IMR-90 (cell line): ENCODE results near the gene TRIO. TPM values are rescaled to one million over a fixed set of nuclear protein-coding genes. Genes with fewer than 3 reads are reported as not detected.

Experiments used
- ATAC-seq: fragments of 200-7000 bp; cut with Tn5 transposase; 2 replicates; pipeline ENCODE4 v1.9.1; 2020; ENCODE audit warnings: low read depth, mild to moderate bottlenecking, moderate library complexity
- BruUV-seq: library from RNA; stranded (reverse); fragments of 400-500 nt; replicated peaks from 2 replicates; lab custom pipeline; 2021; lab: Mats Ljungman, UMichigan
- CTCF ChIA-PET: fragments of 300-600 bp; formaldehyde crosslinking; extraction: SDS; loops from one replicate; lab custom pipeline; 2021; ENCODE audit warnings: antibody characterized with exemption; lab: Yijun Ruan, JAX
- POLR2A ChIA-PET: fragments of 300-600 bp; sonication (Branson Sonifier 250); formaldehyde crosslinking; loops from one replicate; lab custom pipeline; 2022; ENCODE audit warnings: antibody characterized with exemption; ENCODE audit not compliant: unreplicated experiment; lab: Charles Lee
- DNase-seq: peaks from one replicate; pipeline ENCODE4 v3.0.0; 2013
- H2AFZ ChIP-seq: replicated peaks from 2 replicates; pipeline ENCODE3; 2013; ENCODE audit warnings: low read length, mild to moderate bottlenecking; ENCODE audit not compliant: poor library complexity
- H2AK5ac ChIP-seq: 2 replicates; pipeline ENCODE4 v1.6.1; 2013; ENCODE audit warnings: low read depth, low read length, inconsistent platforms
- H2AK9ac ChIP-seq: replicated peaks from 2 replicates; pipeline ENCODE3; 2013; ENCODE audit warnings: mild to moderate bottlenecking, low read depth, low read length, moderate library complexity; ENCODE audit not compliant: poor library complexity
- H2BK120ac ChIP-seq: 2 replicates; pipeline ENCODE4 v1.6.1; 2013; ENCODE audit warnings: low read depth, low read length, inconsistent platforms
- H2BK15ac ChIP-seq: 3 replicates; pipeline ENCODE4 v1.6.1; 2013; ENCODE audit warnings: low read depth, low read length, inconsistent platforms
- H2BK20ac ChIP-seq: 2 replicates; pipeline ENCODE4 v1.6.1; 2013; ENCODE audit warnings: low read depth, mild to moderate bottlenecking, inconsistent platforms, low read length, moderate library complexity
- H2BK5ac ChIP-seq: 2 replicates; pipeline ENCODE4 v1.6.1; 2013; ENCODE audit warnings: mild to moderate bottlenecking, low read depth, low read length, inconsistent platforms; ENCODE audit not compliant: poor library complexity, severe bottlenecking
- H3K14ac ChIP-seq: replicated peaks from 2 replicates; pipeline ENCODE4 v1.6.1; 2013; ENCODE audit warnings: low read depth, low read length, inconsistent platforms
- H3K18ac ChIP-seq: 2 replicates; pipeline ENCODE4 v1.6.1; 2013; ENCODE audit warnings: low read depth, low read length, control low read depth
- H3K23ac ChIP-seq: 2 replicates; pipeline ENCODE4 v1.6.1; 2013; ENCODE audit warnings: low read depth, low read length, inconsistent platforms
- H3K27ac ChIP-seq: 2 replicates; pipeline ENCODE4 v1.5.1; 2013; ENCODE audit warnings: mild to moderate bottlenecking, control low read depth, low read length; ENCODE audit not compliant: insufficient read depth
- H3K27me3 ChIP-seq: 2 replicates; pipeline ENCODE4 v1.6.1; 2013; ENCODE audit warnings: low read length; ENCODE audit not compliant: control insufficient read depth, insufficient read depth
- H3K36me3 ChIP-seq: 2 replicates; pipeline ENCODE4 v1.6.1; 2013; ENCODE audit warnings: low read length, mixed read lengths; ENCODE audit not compliant: control insufficient read depth, insufficient read depth
- H3K4ac ChIP-seq: 2 replicates; pipeline ENCODE4 v1.6.1; 2013; ENCODE audit warnings: low read depth, low read length, inconsistent platforms
- H3K4me1 ChIP-seq: 2 replicates; pipeline ENCODE4 v1.6.1; 2013; ENCODE audit warnings: low read length, mixed read lengths; ENCODE audit not compliant: control insufficient read depth, insufficient read depth
- H3K4me2 ChIP-seq: 2 replicates; pipeline ENCODE4 v1.6.1; 2013; ENCODE audit warnings: low read depth, mild to moderate bottlenecking, control low read depth, low read length, moderate library complexity
- H3K4me3 ChIP-seq: 2 replicates; pipeline ENCODE4 v1.5.1; 2013; ENCODE audit warnings: low read depth, mild to moderate bottlenecking, control low read depth, low read length, moderate library complexity; ENCODE audit not compliant: insufficient read depth
- H3K56ac ChIP-seq: 2 replicates; pipeline ENCODE4 v1.6.1; 2013; ENCODE audit warnings: low read length, inconsistent platforms; ENCODE audit not compliant: insufficient read depth; ENCODE audit errors: extremely low read depth
- H3K79me1 ChIP-seq, 2 experiments: 2 replicates each; pipeline ENCODE4 v1.6.1; 2013; ENCODE audit warnings: low read length in 2 of 2, inconsistent platforms in 1 of 2, low read depth in 1 of 2
- H3K9ac ChIP-seq: 2 replicates; pipeline ENCODE4 v1.6.1; 2013; ENCODE audit warnings: low read depth, low read length, control low read depth
- H3K9me1 ChIP-seq: 2 replicates; pipeline ENCODE4 v1.6.1; 2013; ENCODE audit warnings: low read length, inconsistent platforms; ENCODE audit not compliant: insufficient read depth
- H3K9me3 ChIP-seq: 2 replicates; pipeline ENCODE4 v1.6.1; 2013; ENCODE audit warnings: low read length; ENCODE audit not compliant: control insufficient read depth, insufficient read depth
- H4K20me1 ChIP-seq: 2 replicates; pipeline ENCODE4 v1.6.1; 2013; ENCODE audit warnings: low read length, inconsistent platforms; ENCODE audit not compliant: insufficient read depth
- H4K5ac ChIP-seq: 2 replicates; pipeline ENCODE4 v1.6.1; 2013; ENCODE audit warnings: mild to moderate bottlenecking, low read depth, low read length, control low read depth
- H4K8ac ChIP-seq, 2 experiments: 2 replicates each; pipeline ENCODE4 v1.6.1; 2013; ENCODE audit warnings: low read depth in 2 of 2, low read length in 2 of 2, control low read depth in 1 of 2, inconsistent platforms in 1 of 2
- H4K91ac ChIP-seq: 2 replicates; pipeline ENCODE4 v1.6.1; 2013; ENCODE audit warnings: low read depth, low read length, inconsistent platforms; ENCODE audit not compliant: insufficient read depth
- BHLHE40 ChIP-seq: fragments of 150-350 bp; IDR thresholded peaks from 2 replicates; pipeline ENCODE4 v1.6.1; 2016; ENCODE audit warnings: mild to moderate bottlenecking, low read depth, low read length
- CHD1 ChIP-seq: IDR thresholded peaks from 2 replicates; pipeline ENCODE4 v1.6.1; 2012; ENCODE audit warnings: low read depth, low read length, improper control_type of control experiment
- CTCF ChIP-seq: conservative IDR thresholded peaks from 2 replicates; pipeline ENCODE4 v1.5.1; 2012; ENCODE audit warnings: mild to moderate bottlenecking, low read depth, low read length, improper control_type of control experiment
- RCOR1 ChIP-seq: IDR thresholded peaks from 2 replicates; pipeline ENCODE4 v1.6.1; 2012; ENCODE audit warnings: mild to moderate bottlenecking, low read length, improper control_type of control experiment; ENCODE audit not compliant: insufficient replicate concordance
- RFX5 ChIP-seq: IDR thresholded peaks from 2 replicates; pipeline ENCODE4 v1.8.0; 2012; ENCODE audit warnings: low read depth, mild to moderate bottlenecking, low read length, moderate library complexity
- USF2 ChIP-seq: fragments of 150-350 bp; IDR thresholded peaks from 2 replicates; pipeline ENCODE4 v1.6.1; 2017; ENCODE audit warnings: mild to moderate bottlenecking, antibody characterized with exemption, low read length, low read depth
- WGBS, 2 experiments: methylation state at CpG; one replicate each; pipeline versions ENCODE4 v1.1.5 to v1.1.7; 2013; ENCODE audit warnings: missing lambda C conversion rate in 2 of 2; ENCODE audit not compliant: insufficient read length in 1 of 2; ENCODE audit errors: extremely low coverage in 2 of 2; 5-methylcytosine and 5-hydroxymethylcytosine counted together
- dilution Hi-C: fragments of 300-500 bp; cut with HindIII; formaldehyde crosslinking; loops from one replicate; pipeline ENCODE4 v1.14.3; 2018; ENCODE audit warnings: low sequenced_read_pairs; ENCODE audit not compliant: unreplicated experiment
- in situ Hi-C: fragments of 300-500 bp; cut with MboI; formaldehyde crosslinking; loops from 3 replicates; pipeline ENCODE4 v1.14.3; 2019; ENCODE audit warnings: low sequenced_read_pairs, inconsistent platforms, mixed read lengths
- intact Hi-C: fragments of 100-400 bp; cut with micrococcal nuclease; formaldehyde crosslinking; loops from 2 replicates; pipeline ENCODE4 v1.10.0; 2022
- polyA plus RNA-seq, 3 experiments: library from polyadenylated mRNA; depleted of rRNA; stranded (reverse); fragments of >200 nt; gene quantifications; 2 replicates each; pipeline ENCODE4 v1.2.3, GENCODE V29; 2012; ENCODE audit warnings: low replicate concordance in 1 of 3
- total RNA-seq: library from RNA; depleted of rRNA; stranded (reverse); fragments of >200 nt; gene quantifications from 2 replicates; pipeline ENCODE4 v1.2.3, GENCODE V29; 2012

The TRIO gene
- total and polyA plus RNA-seq, 2 of the 4 experiments (the other 2 are of a cell fraction), result 206 to 522 TPM

GRCh38 chr5:14419686-14420085 lies 276.5 kb downstream of the TRIO start:
- no peak overlapping the region; a peak in 1 of 4 replicates for H4K8ac ChIP-seq
- H3K79me1 ChIP-seq, result peaks cover 54 to 95% of the 10 kb centered on the region in 2 experiments
- ChIA-PET CTCF (no interaction called here), POLR2A (no interaction called here)
- H2AK5ac ChIP-seq, result no peak overlapping the region
- no peak overlapping the region for H4K5ac ChIP-seq
- no peak overlapping the region for H2BK120ac ChIP-seq
- no peaks in the 10 kb centered on the region for H3K9me3 ChIP-seq
- H3K4me2 ChIP-seq, result no peak overlapping the region
- 95% methylated on average over 7 of the region's 12 CpGs; no CpG with 5 or more reads in 1 of the 2 experiments for WGBS, 2 experiments
- H3K27me3 ChIP-seq, result no peaks in the 10 kb centered on the region
- H3K56ac ChIP-seq, result no peak overlapping the region
- no peak overlapping the region for H2BK5ac ChIP-seq
- no peak overlapping the region for H4K91ac ChIP-seq
- peaks cover 100% of the 10 kb centered on the region for H4K20me1 ChIP-seq
- H3K4me3 ChIP-seq, result no peak overlapping the region
- H2AK9ac ChIP-seq, result no peak overlapping the region
- peaks cover 30% of the 10 kb centered on the region for H3K4me1 ChIP-seq
- no peak overlapping the region for H3K18ac ChIP-seq
- no peak for DNase-seq
- H3K27ac ChIP-seq, result peak overlapping the region; percentile 15; the same call in 1 of the 2 replicates
- H2AFZ ChIP-seq, result no peak overlapping the region
- no peak overlapping the region for H3K9ac ChIP-seq
- no peak overlapping the region for H3K4ac ChIP-seq
- in situ Hi-C loops (loop anchor here (25.0 kb wide), 1 partner anchor 593 kb away; no protein-coding TSS in a partner anchor), intact Hi-C loops (loop anchor here (5.0 kb wide), 1 partner anchor 53 kb away; no protein-coding TSS in a partner anchor), dilution Hi-C loops (no loop called here)
- H2BK15ac ChIP-seq, result no peak overlapping the region
- no peak overlapping the region for H3K23ac ChIP-seq
- ATAC-seq, result no peak
- H2BK20ac ChIP-seq, result no peak overlapping the region
- TF ChIP-seq CTCF (no peak), RCOR1 (no peak), RFX5 (no peak), BHLHE40 (no peak), USF2 (no peak), CHD1 (no peak)
- H3K9me1 ChIP-seq, result peaks cover 49% of the 10 kb centered on the region
- peaks cover 77% of the 10 kb centered on the region for H3K36me3 ChIP-seq
- no TSS peak for BruUV-seq
- H3K14ac ChIP-seq, result no peak overlapping the region
